Peyer's patch (tissue), 4 donors: ENCODE data around the gene HERPUD1.

Experiments used
- POLR2A ChIP-seq, 2 donors: fragments of 450-650 bp; IDR thresholded peaks; one replicate each; pipeline ENCODE4 v1.5.1; 2017; ENCODE audit warnings: antibody characterized with exemption in 2 of 2, mild to moderate bottlenecking in 2 of 2, moderate library complexity in 2 of 2
- TF ChIP-seq, protein P1 (sequence below), 6 experiments: fragments of 450-650 bp in 4 of 6; fragments of 200-600 bp in 2 of 6; sonication (generic) in 1 of 6; IDR thresholded peaks; one replicate each; pipeline ENCODE4 v1.5.1; 2017 to 2019; ENCODE audit warnings: antibody characterized with exemption in 6 of 6, mild to moderate bottlenecking in 3 of 6, moderate library complexity in 1 of 6

GRCh38 chr16:56994311-56994710 lies 62.4 kb downstream of the HERPUD1 start:
- TF ChIP-seq, protein P1, sequence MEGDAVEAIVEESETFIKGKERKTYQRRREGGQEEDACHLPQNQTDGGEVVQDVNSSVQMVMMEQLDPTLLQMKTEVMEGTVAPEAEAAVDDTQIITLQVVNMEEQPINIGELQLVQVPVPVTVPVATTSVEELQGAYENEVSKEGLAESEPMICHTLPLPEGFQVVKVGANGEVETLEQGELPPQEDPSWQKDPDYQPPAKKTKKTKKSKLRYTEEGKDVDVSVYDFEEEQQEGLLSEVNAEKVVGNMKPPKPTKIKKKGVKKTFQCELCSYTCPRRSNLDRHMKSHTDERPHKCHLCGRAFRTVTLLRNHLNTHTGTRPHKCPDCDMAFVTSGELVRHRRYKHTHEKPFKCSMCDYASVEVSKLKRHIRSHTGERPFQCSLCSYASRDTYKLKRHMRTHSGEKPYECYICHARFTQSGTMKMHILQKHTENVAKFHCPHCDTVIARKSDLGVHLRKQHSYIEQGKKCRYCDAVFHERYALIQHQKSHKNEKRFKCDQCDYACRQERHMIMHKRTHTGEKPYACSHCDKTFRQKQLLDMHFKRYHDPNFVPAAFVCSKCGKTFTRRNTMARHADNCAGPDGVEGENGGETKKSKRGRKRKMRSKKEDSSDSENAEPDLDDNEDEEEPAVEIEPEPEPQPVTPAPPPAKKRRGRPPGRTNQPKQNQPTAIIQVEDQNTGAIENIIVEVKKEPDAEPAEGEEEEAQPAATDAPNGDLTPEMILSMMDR (IDR thresholded peaks at IDR 0.05), result no peak
- no peak for TF ChIP-seq POLR2A (IDR thresholded peaks at IDR 0.05)
